ENCODE data around the gene ITCH.
"Not testable (repeated sequence)": the region's sequence is repeated elsewhere in the genome, so short reads cannot be mapped to it uniquely, and the experiment has no call there.

The ITCH gene

DNA sequence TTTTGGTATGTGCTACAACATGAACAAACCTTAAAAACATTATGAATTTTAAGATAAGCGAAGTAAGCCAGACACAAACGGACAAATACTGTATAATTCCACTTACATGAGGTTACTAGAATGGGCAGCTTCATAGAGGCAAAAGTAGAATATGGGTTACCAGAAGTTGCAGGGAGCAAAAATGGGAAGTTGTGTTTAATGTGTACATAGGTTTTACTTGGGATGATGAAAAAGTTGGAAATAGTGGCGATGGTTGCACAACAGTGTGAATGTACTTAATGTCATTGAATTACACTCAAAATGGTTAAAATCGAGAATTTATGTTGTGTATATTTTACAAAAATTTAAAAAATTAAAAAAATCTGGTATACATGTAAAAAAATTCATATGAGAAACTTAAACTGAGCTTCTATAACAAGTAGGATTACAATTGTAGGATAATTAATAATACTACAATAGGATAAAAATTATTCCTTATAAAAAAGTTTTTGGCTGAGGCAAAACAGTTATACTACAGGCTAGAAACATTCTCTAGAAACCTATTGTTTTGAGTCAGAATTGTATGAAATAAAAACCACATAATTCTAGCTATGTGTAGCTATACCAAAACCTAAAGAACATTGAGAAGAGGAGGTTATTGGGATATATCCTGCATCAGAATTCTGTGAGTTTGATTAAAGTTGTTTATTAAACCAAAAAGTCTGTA, 128.3 kb downstream of the ITCH start:
- no peak for DNase-seq (ENCODE audit: low read depth)
- TF ChIP-seq, protein P1, sequence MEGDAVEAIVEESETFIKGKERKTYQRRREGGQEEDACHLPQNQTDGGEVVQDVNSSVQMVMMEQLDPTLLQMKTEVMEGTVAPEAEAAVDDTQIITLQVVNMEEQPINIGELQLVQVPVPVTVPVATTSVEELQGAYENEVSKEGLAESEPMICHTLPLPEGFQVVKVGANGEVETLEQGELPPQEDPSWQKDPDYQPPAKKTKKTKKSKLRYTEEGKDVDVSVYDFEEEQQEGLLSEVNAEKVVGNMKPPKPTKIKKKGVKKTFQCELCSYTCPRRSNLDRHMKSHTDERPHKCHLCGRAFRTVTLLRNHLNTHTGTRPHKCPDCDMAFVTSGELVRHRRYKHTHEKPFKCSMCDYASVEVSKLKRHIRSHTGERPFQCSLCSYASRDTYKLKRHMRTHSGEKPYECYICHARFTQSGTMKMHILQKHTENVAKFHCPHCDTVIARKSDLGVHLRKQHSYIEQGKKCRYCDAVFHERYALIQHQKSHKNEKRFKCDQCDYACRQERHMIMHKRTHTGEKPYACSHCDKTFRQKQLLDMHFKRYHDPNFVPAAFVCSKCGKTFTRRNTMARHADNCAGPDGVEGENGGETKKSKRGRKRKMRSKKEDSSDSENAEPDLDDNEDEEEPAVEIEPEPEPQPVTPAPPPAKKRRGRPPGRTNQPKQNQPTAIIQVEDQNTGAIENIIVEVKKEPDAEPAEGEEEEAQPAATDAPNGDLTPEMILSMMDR (IDR thresholded peaks at IDR 0.05; ENCODE audit: insufficient read depth, low read depth, low read length, missing control alignments): no peak
- no peak overlapping the region for H3K4me3 ChIP-seq (ENCODE audit: low read depth, low read length)

DNA sequence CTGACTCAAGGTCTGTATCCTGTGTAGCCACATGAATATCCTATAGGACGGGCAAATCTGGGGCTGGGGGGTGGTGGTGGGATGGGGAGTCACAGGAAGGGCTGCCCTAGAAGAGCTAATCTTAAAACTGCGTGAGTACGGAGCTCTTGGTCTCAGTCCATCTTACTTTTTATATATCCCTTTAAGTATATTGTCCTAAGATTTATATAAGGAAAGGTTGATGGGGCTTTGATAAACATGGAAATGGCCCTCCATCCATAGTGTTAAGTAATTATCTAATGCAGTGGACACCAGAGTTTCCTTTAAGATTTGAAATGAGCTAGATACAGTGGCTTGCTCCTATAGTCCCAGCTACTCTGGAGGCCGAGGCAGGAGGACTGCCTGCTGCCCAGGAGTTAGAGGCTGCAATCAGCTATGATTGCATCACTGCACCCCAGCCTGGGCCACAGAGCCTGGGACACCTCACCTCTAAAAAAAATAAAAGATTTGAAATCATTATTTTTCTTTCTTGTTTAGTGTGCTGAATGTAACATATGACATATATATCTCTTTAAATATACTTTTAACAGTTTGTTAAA, 128.9 kb downstream of the ITCH start:
- TF ChIP-seq, protein P1 (IDR thresholded peaks at IDR 0.05; ENCODE audit: insufficient read depth, low read depth, low read length, missing control alignments): no peak
- DNase-seq (ENCODE audit: low read depth): no peak
- H3K4me3 ChIP-seq (ENCODE audit: low read depth, low read length): no peak overlapping the region

DNA sequence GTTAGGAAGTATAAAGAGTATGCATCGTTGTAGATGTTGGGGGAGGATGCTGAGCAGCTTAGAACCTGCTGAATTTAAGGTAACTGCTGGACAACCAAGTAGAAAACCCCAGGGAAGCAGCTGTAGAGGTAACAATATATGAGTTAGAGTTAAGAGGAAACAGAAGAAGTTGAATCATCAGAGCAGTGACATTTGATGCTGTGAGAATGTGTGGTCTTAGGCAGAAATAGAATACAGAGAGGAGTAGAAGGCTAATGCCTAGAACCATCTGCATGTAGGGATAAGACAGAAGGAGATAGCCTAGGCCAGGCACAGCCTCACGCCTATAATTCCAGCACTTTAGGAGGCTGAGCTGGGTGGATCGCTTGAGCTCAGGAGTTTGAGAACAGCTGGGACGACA, 130.6 kb downstream of the ITCH start:
- DNase-seq (ENCODE audit: low read depth): no peak
- TF ChIP-seq, protein P1 (IDR thresholded peaks at IDR 0.05; ENCODE audit: insufficient read depth, low read depth, low read length, missing control alignments): no peak
- H3K4me3 ChIP-seq (ENCODE audit: low read depth, low read length): no peak overlapping the region

DNA sequence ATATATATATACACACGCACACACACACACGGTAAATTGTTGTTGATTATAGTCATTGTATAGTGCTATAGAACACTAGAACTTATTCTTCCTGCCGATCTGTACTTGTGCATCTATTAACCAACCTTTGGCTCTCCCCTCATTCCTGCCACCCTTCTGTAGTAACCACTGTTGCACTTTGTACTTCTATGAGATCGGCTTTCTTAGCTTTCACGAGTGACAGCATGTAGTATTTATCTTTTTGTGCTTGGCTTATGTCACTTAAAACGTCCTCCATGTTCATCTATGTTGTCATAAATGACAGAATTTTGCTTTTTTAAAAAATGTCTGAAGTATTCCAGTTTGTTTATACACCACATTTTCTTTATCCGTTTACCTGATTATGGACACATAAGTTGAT, 132.2 kb downstream of the ITCH start:
- H3K4me3 ChIP-seq (ENCODE audit: low read depth, low read length): no peak overlapping the region
- TF ChIP-seq, protein P1 (IDR thresholded peaks at IDR 0.05; ENCODE audit: insufficient read depth, low read depth, low read length, missing control alignments): no peak
- DNase-seq (ENCODE audit: low read depth): no peak

DNA sequence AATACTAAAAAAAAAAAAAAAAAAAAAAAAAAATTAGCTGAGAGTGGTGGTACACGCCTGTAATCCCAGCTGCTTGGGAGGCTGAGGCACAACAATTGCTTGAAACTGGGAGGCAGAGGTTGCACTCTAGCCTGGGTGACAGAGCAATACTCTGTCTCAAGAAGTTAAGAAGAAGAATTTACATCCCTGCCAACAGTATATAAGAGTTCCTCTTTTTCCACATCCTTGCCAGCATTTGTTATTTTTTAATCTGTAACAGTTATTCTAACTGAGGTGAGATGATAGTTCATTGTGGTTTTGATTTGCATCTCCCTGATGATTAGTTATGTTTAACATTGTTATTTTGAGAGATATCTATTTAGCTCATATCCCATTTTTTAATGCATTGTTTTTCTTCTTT, 132.8 kb downstream of the ITCH start:
- TF ChIP-seq, protein P1 (IDR thresholded peaks at IDR 0.05; ENCODE audit: insufficient read depth, low read depth, low read length, missing control alignments): no peak
- no peak for DNase-seq (ENCODE audit: low read depth)
- no peak overlapping the region for H3K4me3 ChIP-seq (ENCODE audit: low read depth, low read length)

DNA sequence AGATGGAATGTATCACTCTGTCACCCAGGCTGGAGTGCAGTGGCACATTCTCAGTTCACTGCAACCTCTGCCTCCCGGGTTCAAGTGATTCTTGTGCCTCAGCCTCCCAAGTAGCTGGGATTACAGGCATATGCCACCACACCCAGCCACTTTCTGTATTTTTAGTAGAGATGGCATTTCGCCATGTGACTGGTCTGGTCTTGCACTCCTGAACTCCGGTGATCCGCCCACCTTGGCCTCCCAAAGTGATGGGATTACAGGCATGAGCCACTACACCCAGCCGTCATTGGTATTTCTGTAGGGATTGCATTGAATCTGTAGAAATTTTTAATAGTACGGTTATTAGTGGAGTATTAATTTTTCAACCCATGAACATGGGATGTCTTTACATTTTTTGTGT, 134.5 kb downstream of the ITCH start:
- not testable (repeated sequence) for H3K4me3 ChIP-seq (ENCODE audit: low read depth, low read length); DNase-seq (ENCODE audit: low read depth)

DNA sequence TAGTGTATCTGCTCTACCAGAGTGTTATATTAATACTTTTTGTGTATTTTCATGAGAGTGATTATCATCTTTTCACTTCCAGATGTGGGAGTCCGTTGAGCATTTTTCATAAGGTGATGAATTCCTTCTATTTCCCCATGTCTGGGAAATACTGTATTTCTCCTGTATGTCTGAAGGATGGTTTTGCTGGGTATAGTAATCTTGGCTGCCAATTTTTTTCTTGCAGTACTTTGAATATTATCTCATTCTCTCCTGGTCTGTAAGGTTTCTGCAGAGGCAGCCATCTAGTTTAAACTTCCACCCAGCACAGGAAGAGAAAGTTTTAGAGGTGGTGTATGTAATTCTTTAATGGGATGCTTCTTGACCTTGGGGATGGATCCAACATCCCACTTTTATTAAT, 137.8 kb downstream of the ITCH start:
- DNase-seq (ENCODE audit: low read depth): no peak
- no peak overlapping the region for H3K4me3 ChIP-seq (ENCODE audit: low read depth, low read length)
- TF ChIP-seq, protein P1 (IDR thresholded peaks at IDR 0.05; ENCODE audit: insufficient read depth, low read depth, low read length, missing control alignments): no peak

All from GM12865 (cell line).